Activated naive CD4-positive, alpha-beta T cell treated with anti-CD3 and anti-CD28 coated beads, Interleukin-2, amount 50 U/mL, for 72 hours (primary cell): ENCODE data around the gene ZBTB20. TPM values are rescaled to one million over a fixed set of nuclear protein-coding genes. Genes with fewer than 3 reads are reported as not detected.

Experiments
- ATAC-seq, 2 donors: fragments of 150-1000 bp; cut with Tn5 transposase; 2 replicates each; pipeline ENCODE4 v1.10.0; 2021; ENCODE audit warnings: mild to moderate bottlenecking in 2 of 2, moderate library complexity in 2 of 2
- DNase-seq, 2 donors: peaks; one replicate each; pipeline ENCODE4 v3.0.0; 2021 to 2022; ENCODE audit warnings: low spot score in 2 of 2
- H3K27ac Mint-ChIP-seq, 2 donors: one replicate each; pipeline ENCODE4 v1.8.0; 2022; ENCODE audit warnings: mild to moderate bottlenecking in 2 of 2, mixed read lengths in 2 of 2
- H3K36me3 Mint-ChIP-seq, 2 donors: one replicate each; pipeline ENCODE4 v1.8.0; 2022; ENCODE audit warnings: mixed read lengths in 2 of 2
- H3K9me3 Mint-ChIP-seq, 2 donors: one replicate each; pipeline ENCODE4 v1.8.0; 2022; ENCODE audit warnings: mixed read lengths in 2 of 2
- total RNA-seq, 2 donors: library from RNA; stranded (reverse); gene quantifications; one replicate each; pipeline ENCODE4 v1.2.3, GENCODE V29; 2022

The ZBTB20 gene
- total RNA-seq, 2 donors from 2014 or later: 9.2 to 10.8 TPM

DNA sequence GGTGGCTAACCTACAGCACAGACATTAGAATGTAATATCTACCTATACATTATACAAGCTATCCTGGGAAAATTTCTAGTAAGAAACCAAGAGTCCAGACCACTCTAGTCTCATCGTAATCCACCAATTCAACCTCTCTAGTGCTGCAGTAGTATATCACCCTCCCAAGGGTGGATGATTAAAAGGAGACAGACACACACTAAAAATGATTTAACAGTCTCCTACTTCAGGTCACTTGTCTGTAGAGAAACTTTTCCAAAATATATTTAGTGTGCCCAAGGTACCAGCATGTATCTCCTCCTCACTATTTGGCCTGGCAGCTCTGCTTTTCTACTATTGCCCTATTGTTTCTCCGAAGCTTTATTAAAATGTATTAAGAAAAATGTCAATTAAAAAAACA is 45.0 kb downstream of the ZBTB20 start:
- peaks cover 4 to 7% of the 10 kb centered on the region in 2 donors for H3K36me3 Mint-ChIP-seq

DNA sequence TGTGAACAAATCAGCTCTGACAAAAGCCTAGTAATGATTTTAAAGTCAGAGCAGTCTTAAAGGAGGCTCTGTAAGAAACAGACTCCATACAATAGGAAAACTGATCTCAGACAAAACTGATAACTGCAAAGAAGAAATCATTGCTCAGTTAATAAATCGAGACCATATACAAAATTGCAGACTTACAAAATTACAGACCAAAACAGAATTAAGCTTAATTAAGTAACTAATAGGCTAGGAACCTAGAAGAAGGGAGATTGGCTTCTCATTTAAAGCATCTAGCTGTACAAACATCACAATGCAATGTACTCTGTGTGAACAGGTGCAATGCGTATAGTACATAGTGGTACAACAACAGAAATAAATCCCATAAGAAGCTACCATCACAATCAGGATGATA is 46.3 kb downstream of the ZBTB20 start:
- Mint-ChIP-seq H3K9me3 (peaks cover 0 to 3% of the 10 kb centered on the region in 2 donors), H3K27ac (peak overlapping the region in 1 of 2 donors; percentile 80), H3K36me3 (peaks cover 4 to 7% of the 10 kb centered on the region in 2 donors)
- DNase-seq (no peak), ATAC-seq (no peak)

More for the DNA sequence above, 45.0 kb downstream of the ZBTB20 start:
- no peak for DNase-seq
- Mint-ChIP-seq H3K9me3 (peaks cover 0 to 3% of the 10 kb centered on the region in 2 donors), H3K27ac (no peak overlapping the region)
- no peak for ATAC-seq

DNA sequence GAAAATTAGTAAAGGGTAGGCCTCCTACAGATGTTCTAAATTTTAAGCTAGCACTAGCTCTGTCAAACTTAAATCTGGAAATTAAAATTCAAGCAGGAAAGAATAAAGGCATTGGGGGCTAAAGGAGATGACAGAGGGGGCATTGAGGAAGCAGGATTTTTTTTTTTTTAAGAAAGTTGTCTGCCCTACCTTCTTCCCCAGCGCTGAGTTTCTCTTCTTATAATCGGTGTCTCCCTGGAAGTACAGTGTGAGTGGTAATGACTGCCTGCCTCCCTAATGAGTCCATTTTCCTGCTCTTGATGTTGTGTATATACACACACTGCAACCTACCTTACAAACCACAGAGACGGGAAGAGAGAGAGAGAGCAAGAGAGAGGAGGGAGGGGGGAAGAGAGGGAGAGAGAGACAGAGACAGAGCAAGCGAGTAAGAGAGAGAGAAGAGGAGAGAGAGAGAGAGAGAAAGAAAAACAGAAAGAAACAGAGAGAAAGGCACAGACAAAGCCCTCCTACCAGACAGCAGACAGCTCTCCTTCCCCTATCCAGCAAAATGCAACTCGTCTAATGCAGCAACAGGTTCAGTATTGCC is 47.0 kb downstream of the ZBTB20 start:
- ATAC-seq: peak; percentile 86 to 93
- H3K9me3 Mint-ChIP-seq: peaks cover 0 to 3% of the 10 kb centered on the region in 2 donors
- DNase-seq: peak in 1 of 2 donors; percentile 4
- H3K36me3 Mint-ChIP-seq: peaks cover 4 to 7% of the 10 kb centered on the region in 2 donors
- peak overlapping the region; percentile 77 to 80 for H3K27ac Mint-ChIP-seq

DNA sequence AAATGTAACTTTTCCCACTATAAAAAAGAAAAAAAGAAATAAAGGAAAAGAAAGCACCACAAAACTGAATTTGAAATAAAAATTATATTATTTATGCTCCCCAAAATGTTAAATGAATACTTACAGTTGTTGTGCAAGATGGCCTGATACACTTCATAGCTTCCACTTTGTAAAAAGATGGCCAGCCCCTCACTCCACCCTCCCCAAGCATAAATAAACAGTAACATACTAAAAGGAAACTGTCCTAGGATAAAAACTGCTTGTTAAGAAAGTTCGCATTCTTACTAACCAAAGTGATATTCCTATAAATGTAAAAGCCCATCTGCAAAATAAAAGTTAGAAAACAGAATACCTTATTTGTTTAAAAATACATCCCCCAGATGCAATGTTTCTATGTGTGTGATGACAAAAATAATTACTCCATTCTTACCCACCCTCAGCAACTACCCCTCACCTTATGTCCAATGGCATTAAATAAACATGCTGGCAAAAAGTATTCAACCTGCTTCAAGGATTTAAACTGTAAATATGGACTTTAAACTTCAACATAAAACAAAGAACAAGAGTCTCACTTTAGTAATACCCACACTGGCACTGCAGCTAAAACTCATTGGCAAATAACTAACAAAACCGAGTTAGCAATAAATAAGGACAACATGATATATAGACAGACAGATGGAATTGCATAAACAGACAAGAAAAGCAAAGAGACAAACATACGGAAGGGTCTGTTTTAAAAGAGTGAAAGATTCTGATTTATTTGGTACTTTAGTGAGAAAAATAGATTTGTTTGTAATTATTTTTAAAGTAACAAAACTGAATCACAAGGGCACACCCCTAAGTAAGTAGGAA is 47.7 kb downstream of the ZBTB20 start:
- Mint-ChIP-seq H3K27ac (peak overlapping the region; percentile 77 to 80), H3K36me3 (peaks cover 2 to 7% of the 10 kb centered on the region in 2 donors), H3K9me3 (peaks cover 0 to under 1% of the 10 kb centered on the region in 2 donors)
- DNase-seq (no peak), ATAC-seq (no peak)

DNA sequence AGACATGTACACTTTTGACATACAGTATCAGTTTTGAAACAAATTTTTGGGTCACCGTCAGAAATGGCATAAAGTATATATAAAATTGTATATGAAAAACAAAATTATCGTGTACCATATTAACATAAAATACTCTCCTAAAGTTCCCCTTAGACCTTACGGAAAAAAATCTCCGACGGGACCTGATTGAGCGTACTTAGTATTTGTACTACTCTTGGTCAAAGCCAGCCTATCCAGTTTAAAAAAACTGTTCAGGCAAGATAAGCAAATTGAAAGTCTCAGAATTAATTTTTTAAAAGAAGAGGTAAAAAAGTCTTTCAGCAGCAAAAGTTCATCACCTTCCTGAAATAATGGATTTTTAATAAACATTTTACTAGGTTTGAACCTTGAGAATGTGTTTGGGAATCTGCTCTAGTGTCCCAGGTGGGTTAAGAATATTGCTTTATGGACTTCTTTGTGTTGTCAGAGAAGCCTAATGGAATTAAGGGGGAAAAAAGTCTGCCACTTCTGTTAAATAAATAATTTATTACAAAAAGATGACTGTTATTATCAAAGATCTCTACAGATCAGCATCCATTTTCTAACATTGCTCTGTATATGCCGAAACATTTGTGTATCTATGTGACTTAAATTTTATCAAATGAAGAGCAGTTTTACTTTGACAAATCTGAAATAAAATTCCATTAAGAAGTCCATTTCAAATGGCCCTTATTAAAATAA is 48.6 kb downstream of the ZBTB20 start:
- DNase-seq (no peak), ATAC-seq (no peak)
- Mint-ChIP-seq H3K27ac (no peak overlapping the region), H3K36me3 (peaks cover 0 to 1% of the 10 kb centered on the region in 2 donors), H3K9me3 (no peaks in the 10 kb centered on the region)

DNA sequence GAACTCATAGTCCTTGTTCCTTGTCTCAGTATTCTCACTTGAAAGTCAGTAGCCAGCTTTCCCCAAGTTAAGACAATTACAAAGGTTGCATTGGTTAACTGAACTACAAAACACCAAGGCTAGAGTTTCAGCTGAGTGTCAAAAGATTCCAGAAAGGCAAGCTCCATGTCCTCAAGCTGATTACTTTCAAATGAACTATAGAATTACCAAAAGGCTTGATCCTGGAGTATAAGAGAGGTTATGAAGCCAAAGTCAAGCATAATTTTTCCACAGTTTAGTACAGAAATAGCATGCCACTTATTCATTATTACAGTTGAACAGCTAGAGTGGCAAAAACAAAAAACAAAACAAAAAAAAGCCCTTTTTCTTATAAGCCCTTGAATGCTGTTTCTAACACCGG is 51.9 kb downstream of the ZBTB20 start:
- Mint-ChIP-seq H3K36me3 (no peaks in the 10 kb centered on the region), H3K27ac (no peak overlapping the region), H3K9me3 (no peaks in the 10 kb centered on the region)
- no peak for ATAC-seq
- DNase-seq: no peak

DNA sequence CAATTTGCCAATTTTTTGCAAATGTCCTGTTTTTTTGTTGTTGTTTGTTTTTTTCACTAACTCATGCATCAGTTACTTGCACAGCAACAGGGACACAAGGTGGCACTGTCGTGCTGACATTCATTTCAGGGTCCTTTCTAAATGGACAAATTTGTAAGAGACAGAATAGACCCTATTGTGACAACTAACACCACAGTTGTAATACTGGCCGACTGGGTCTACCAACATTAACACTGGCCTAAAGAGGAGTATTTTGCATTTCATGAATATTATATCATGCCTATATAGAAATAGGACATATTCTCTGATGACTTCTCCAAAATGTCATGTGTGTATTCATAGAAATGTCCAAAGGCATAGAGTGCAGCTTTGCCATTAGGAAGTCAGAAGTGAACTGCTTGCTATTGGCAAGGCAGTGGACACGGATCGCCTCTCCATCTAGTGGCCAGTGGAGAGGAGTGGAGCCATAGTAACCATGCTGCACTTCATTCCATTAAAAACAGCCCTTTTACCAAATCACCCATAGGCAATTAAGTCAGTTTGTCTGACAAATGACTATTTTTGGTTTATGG is 54.8 kb downstream of the ZBTB20 start:
- ATAC-seq: peak; percentile 33 to 37

DNA sequence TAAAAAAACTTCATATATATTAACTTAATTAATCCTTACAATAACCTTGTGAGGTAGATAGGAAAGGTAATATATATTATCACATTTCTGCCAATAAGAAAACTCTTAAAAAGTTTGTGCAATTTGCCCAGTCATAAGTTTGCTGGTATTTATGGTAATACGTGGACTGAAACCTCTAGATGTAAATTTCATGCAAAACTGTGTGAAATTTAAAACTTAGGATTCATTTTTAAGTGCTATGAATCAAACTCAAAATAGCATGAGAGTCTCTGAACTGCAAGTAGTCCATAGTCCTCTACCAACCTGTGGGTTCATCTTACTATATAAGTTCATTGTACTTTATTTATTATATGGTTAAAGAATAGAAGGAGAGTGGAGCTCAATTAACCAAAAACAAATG is 56.4 kb downstream of the ZBTB20 start:
- no peak overlapping the region for H3K27ac Mint-ChIP-seq
- no peak for ATAC-seq
- no peak for DNase-seq

More for the DNA sequence above, 54.8 kb downstream of the ZBTB20 start:
- H3K36me3 Mint-ChIP-seq: no peaks in the 10 kb centered on the region
- H3K27ac Mint-ChIP-seq: no peak overlapping the region
- no peaks in the 10 kb centered on the region for H3K9me3 Mint-ChIP-seq
- peak in 1 of 2 donors; percentile 33 for DNase-seq

DNA sequence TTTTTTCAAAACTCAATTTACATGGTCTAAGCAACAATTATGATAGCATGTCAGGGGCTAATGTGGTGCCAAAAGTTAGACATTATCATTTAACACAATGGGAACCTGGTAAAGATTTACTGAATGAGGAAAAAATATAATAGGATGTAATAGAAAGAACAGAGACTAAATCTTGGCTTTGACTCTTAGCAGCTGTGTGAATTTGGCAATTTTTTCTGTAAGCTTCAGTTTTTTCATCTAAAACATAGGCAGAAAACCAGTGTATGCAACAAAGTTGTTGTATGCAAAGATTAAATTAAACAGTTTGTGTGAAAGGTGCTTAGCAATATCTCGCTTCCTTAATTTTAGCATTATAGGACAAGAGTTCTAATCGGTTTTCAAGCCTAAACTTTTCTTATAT is 57.6 kb downstream of the ZBTB20 start:
- DNase-seq (no peak), ATAC-seq (no peak)
- H3K9me3 Mint-ChIP-seq: no peaks in the 10 kb centered on the region
- no peak overlapping the region for H3K27ac Mint-ChIP-seq
- H3K36me3 Mint-ChIP-seq: no peaks in the 10 kb centered on the region

More for the DNA sequence above, 56.4 kb downstream of the ZBTB20 start:
- no peaks in the 10 kb centered on the region for H3K36me3 Mint-ChIP-seq
- H3K9me3 Mint-ChIP-seq: no peaks in the 10 kb centered on the region

DNA sequence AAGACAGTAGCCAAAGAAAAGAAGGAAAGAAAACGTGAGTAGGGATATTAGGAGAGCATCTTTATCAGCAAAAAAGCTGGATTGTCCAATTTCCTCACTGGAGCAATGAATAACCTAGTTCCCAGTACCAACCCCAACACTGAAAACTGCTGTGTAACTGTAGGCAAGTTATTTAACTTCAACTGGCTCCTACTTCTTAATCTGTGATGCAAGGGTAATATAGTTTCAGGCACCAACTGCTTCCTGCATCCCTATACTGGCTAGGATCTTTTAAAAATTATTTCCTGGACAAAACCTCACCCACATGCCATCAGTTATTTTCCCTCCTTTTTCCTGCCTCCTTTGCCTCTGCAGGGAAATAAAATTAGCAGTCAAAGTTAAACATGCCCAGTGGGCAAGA is 59.6 kb downstream of the ZBTB20 start:
- no peak for DNase-seq
- ATAC-seq: no peak
- Mint-ChIP-seq H3K36me3 (no peaks in the 10 kb centered on the region), H3K9me3 (no peaks in the 10 kb centered on the region), H3K27ac (no peak overlapping the region)

DNA sequence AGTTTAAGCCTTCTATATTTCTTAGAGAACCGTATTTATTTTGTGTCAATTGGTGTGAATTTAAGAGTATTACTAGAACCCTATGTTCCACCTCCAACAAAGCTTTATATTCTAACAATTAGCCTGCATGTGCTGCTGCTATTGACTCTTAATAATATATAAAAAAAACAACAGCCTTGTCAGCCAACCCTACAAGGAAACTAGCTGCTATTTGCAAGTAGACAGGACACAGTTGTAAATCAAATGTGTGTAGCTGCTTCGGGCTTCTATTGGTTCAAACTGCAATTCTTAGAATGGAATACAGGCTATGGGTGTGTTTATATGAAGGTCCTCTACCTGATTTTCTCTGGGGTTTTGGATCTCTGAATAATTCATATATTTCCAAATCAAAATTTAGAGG is 60.7 kb downstream of the ZBTB20 start:
- ATAC-seq: no peak
- Mint-ChIP-seq H3K9me3 (no peaks in the 10 kb centered on the region), H3K27ac (no peak overlapping the region), H3K36me3 (no peaks in the 10 kb centered on the region)
- no peak for DNase-seq

DNA sequence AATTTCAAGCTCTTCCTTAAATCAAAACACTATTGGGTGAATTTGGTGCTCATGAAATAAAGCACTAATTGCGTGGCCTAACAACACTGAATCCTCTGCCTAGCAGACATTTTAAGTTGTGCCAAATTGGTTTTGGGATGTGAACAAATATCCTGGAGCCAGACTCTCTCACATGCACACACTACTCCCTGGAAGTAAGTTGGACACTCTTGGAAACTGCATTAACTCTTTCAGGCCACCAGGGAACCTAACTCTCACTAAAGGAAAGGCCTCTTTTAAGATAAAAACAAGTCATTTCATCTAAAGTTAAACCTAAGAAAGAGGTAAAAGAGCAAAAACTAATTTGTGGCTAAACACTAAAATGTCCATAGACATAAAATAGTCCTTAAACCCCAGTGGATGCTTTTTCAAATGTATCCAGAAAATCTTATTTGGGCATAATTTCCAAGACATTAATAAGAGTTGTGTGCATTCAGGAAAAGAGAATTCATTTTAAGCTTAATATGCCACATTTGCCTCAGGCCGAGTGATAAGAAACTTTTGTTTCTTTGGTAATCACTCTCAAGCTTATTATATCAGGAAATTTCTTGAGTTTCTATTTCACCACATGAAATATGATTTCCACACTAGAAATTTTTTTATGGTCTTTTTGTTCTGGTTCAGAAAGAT is 61.8 kb downstream of the ZBTB20 start:
- Mint-ChIP-seq H3K27ac (no peak overlapping the region), H3K36me3 (no peaks in the 10 kb centered on the region), H3K9me3 (no peaks in the 10 kb centered on the region)
- DNase-seq (no peak), ATAC-seq (no peak)

DNA sequence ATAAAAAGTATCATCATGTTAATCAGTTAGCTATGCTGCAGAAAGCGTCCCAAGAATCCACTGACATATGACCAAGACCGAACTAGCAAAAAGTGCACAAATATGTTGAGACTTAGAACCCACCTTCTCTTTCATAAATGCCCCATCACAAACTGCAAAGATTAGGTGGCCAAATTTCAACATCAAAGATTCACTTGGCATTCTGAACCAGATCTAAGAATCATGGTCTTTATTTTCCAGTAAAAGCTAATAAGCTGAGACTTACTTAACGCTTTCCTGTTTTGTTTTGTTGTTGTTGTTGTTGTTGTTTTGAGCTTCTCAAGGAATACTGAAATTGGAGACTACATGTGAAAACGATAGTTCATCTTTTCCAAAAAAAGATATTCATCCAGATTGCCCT is 62.4 kb downstream of the ZBTB20 start:
- Mint-ChIP-seq H3K27ac (no peak overlapping the region), H3K36me3 (no peaks in the 10 kb centered on the region), H3K9me3 (no peaks in the 10 kb centered on the region)
- no peak for DNase-seq
- ATAC-seq: no peak

DNA sequence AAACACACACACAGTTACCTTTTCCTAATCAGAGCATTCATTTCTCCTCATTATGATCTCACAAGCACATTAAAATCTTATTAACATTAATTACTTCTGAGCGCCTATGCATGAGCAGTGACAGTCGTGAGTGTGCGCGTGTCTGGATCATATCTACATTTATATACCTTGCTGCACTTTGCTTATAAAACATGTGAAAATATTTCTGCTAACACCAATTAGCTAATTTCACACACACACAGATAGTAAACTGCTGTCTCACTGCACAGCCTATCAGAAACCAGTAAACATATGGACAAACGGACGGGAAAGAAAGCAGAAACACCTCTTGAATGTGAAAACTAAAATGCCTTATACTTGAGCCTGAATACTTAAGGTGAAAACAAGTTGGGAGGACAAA is 64.8 kb downstream of the ZBTB20 start:
- H3K27ac Mint-ChIP-seq: no peak overlapping the region
- no peak for DNase-seq
- H3K36me3 Mint-ChIP-seq: no peaks in the 10 kb centered on the region
- H3K9me3 Mint-ChIP-seq: no peaks in the 10 kb centered on the region
- ATAC-seq: no peak

DNA sequence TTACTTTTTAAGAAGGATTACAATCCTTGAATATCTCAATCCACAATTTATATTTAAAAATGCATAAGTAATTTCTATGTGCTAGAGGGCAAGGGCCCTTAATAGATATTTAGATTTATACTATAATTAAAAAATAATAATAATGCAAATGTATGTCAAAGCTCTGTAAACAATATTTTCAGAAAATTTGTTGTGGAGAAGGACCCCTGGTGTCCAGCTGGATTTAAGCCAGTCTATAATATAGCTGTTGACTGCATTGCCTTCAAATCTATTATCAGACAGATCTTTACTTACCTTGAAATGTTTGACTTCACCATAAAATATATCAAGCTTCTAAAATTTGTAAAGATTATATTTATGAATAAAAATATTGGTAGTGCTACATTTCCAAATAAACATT is 65.6 kb downstream of the ZBTB20 start:
- peaks cover under 1 to 7% of the 10 kb centered on the region in 2 donors for H3K36me3 Mint-ChIP-seq
- DNase-seq: no peak
- H3K9me3 Mint-ChIP-seq: no peaks in the 10 kb centered on the region
- no peak overlapping the region for H3K27ac Mint-ChIP-seq
- no peak for ATAC-seq

DNA sequence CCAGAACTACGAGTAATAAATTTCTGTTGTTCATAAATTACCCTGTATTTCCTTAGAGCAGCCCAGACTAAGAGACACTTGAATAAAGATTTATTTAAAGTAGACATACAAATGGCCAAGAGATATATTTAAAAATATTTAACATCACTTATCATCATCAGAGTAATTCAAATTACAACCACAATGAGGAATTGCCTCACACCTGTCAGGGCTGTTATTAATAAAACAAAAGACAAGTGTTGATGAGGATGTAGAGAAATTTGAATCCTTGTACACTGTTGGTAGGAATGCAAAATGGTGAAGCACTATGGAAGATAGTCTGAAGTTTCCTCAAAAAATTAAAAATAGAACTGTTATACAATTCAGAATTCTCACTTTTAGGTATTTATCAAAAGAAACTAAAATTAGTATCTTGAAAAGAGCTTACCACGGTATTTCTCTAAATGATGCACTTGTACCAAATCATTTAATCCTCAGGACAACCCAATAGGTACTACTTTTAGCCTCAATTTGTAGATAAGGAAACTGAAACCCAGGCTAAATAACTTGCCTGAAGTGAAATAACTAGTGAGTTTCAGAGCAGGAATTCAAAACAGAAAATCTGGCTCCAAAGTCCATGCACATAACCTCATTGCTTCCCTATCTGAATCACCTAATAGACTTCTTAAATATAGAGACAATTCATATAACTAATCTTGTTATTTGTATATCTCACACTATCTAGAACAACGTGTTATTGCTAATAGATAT is 69.4 kb downstream of the ZBTB20 start:
- DNase-seq: no peak
- Mint-ChIP-seq H3K27ac (peak overlapping the region in 1 of 2 donors; percentile 53), H3K36me3 (peaks cover 10 to 18% of the 10 kb centered on the region in 2 donors), H3K9me3 (peaks cover 0 to 5% of the 10 kb centered on the region in 2 donors)
- ATAC-seq: peak in 1 of 2 donors; percentile 54
